ENCODE measurements around the gene MAML2. TPM values are rescaled to one million over a fixed set of nuclear protein-coding genes. Genes with fewer than 3 reads are reported as not detected.

The MAML2 gene
- total and polyA plus RNA-seq, 10 donors, result 2.7 to 43.4 (median 27.2) TPM

DNA sequence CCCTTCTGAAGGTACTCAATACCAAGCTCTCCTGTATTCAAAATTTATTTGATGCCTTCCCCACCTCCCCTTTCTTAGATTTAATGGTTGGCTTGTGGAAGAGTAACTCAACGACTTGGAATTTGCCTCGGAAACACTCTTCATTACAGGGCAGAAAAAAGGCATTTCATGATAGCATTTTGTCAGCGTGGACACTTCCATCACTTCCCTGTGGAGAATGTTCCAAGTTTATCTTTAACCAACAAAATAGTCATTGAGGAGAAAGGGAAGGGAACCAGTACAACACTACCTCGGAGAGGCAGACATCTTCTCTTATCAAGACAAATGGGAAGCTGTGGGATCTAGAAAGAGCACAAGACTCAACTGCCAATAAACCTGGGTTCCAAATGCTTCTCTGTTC is 241.8 kb downstream of the MAML2 start:
- TF ChIP-seq POLR2AphosphoS5 (IDR thresholded peaks at IDR 0.05), result no peak
- TF ChIP-seq POLR2A (IDR thresholded peaks at IDR 0.05), result no peak
- TF ChIP-seq CTCF (IDR thresholded peaks at IDR 0.05 in 8 of 11, conservative IDR thresholded peaks at IDR 0.05 in 3 of 11), result no peak
- 85 to 95% (median 89%) methylated on average over 4 of the region's 4 CpGs for WGBS, 5 donors
- no peaks in the 10 kb centered on the region for H3K9me3 ChIP-seq
- H3K4me3 ChIP-seq, result no peak overlapping the region
- no peak for DNase-seq
- no peaks in the 10 kb centered on the region for H3K27me3 ChIP-seq (replicated peaks in 1 of 7)
- no peaks in the 10 kb centered on the region for H3K36me3 ChIP-seq
- intact Hi-C loops (cut with DNase I; ENCODE audit: low total_unique reads), result no loop called here
- peaks cover 0 to 33% (median 15%) of the 10 kb centered on the region in 6 donors for H3K4me1 ChIP-seq
- H3K27ac ChIP-seq, result no peak overlapping the region

- H3K27ac ChIP-seq, result peak overlapping the region in 2 of 8 donors; percentile 1 to 15
- 79 to 88% (median 86%) methylated on average over 7 of the region's 7 CpGs for whole genome bisulfite sequencing, 5 donors
- no peaks in the 10 kb centered on the region for H3K9me3 ChIP-seq
- intact Hi-C loops (cut with DNase I; ENCODE audit: low total_unique reads), result no loop called here
- H3K4me1 ChIP-seq, result peaks cover 0 to 33% (median 13%) of the 10 kb centered on the region in 6 donors
- no peak overlapping the region for H3K4me3 ChIP-seq
- no peaks in the 10 kb centered on the region for H3K36me3 ChIP-seq
- TF ChIP-seq CTCF (IDR thresholded peaks at IDR 0.05 in 8 of 11, conservative IDR thresholded peaks at IDR 0.05 in 3 of 11) (no peak), POLR2A (IDR thresholded peaks at IDR 0.05) (no peak), POLR2AphosphoS5 (IDR thresholded peaks at IDR 0.05) (no peak)
- DNase-seq, result no peak
- no peaks in the 10 kb centered on the region for H3K27me3 ChIP-seq (replicated peaks in 1 of 7)
Observed at GRCh38 chr11:96098511-96099241, 244.3 kb downstream of the MAML2 start.

- Histone ChIP-seq H3K36me3 (peaks cover 0 to 4% (median 3%) of the 10 kb centered on the region in 6 donors), H3K4me1 (peaks cover 0 to 40% (median 12%) of the 10 kb centered on the region in 6 donors), H3K27ac (peak overlapping the region in 2 of 8 donors; percentile 1 to 15), H3K27me3 (replicated peaks in 1 of 7) (no peaks in the 10 kb centered on the region), H3K4me3 (no peak overlapping the region), H3K9me3 (no peaks in the 10 kb centered on the region)
- TF ChIP-seq CTCF (IDR thresholded peaks at IDR 0.05 in 8 of 11, conservative IDR thresholded peaks at IDR 0.05 in 3 of 11) (no peak), POLR2A (IDR thresholded peaks at IDR 0.05) (no peak), POLR2AphosphoS5 (IDR thresholded peaks at IDR 0.05) (no peak)
- WGBS, 5 donors, result 91 to 96% (median 93%) methylated on average over 4 of the region's 4 CpGs
- intact Hi-C loops (cut with DNase I; ENCODE audit: low total_unique reads), result no loop called here
- DNase-seq, result no peak
Observed at GRCh38 chr11:96097844-96098421, 245.1 kb downstream of the MAML2 start.

- no peaks in the 10 kb centered on the region for H3K27me3 ChIP-seq (replicated peaks in 1 of 7)
- H3K27ac ChIP-seq, result no peak overlapping the region
- TF ChIP-seq POLR2A (IDR thresholded peaks at IDR 0.05) (no peak), CTCF (IDR thresholded peaks at IDR 0.05 in 8 of 11, conservative IDR thresholded peaks at IDR 0.05 in 3 of 11) (no peak), POLR2AphosphoS5 (IDR thresholded peaks at IDR 0.05) (no peak)
- DNase-seq, result no peak
- 86 to 93% (median 90%) methylated on average over 4 of the region's 4 CpGs for WGBS, 5 donors
- intact Hi-C loops (cut with DNase I; ENCODE audit: low total_unique reads), result no loop called here
- H3K4me3 ChIP-seq, result no peak overlapping the region
- no peaks in the 10 kb centered on the region for H3K9me3 ChIP-seq
- H3K4me1 ChIP-seq, result peaks cover 0 to 54% (median 19%) of the 10 kb centered on the region in 6 donors
- H3K36me3 ChIP-seq, result peaks cover 0 to 20% (median 11%) of the 10 kb centered on the region in 6 donors
Observed at GRCh38 chr11:96096360-96096759, 246.6 kb downstream of the MAML2 start.

All from spleen (tissue), 11 donors.